HEK293 (cell line): ENCODE measurements around the gene MTMR10.

ENCODE experiments used
- CTCF ChIA-PET: fragments of 350-600 bp; formaldehyde crosslinking; extraction: SDS; loops from one replicate; lab custom pipeline; 2021; ENCODE audit warnings: antibody characterized with exemption; lab: Yijun Ruan, JAX
- POLR2A ChIA-PET: fragments of 300-600 bp; formaldehyde crosslinking; extraction: SDS; loops from one replicate; lab custom pipeline; 2020; ENCODE audit warnings: antibody characterized with exemption, inconsistent platforms; lab: Yijun Ruan, JAX
- H3K27ac ChIP-seq: fragments of 200-500 bp; sonication (Bioruptor generic); 2 replicates; pipeline ENCODE4 v1.5.1; 2014; ENCODE audit warnings: low read depth, low read length, control low read depth, inconsistent platforms; ENCODE audit errors: extremely low read depth
- H3K36me3 ChIP-seq, 2 experiments: fragments of 200-500 bp in 1 of 2; sonication (Bioruptor generic) in 1 of 2; 1 replicate in 1 of 2; 2 replicates in 1 of 2; pipeline ENCODE4 v1.5.1; 2014 to 2017; ENCODE audit warnings: inconsistent platforms in 2 of 2, low read length in 2 of 2; ENCODE audit not compliant: control insufficient read depth in 2 of 2, insufficient read depth in 1 of 2
- H3K4me1 ChIP-seq: fragments of 200-500 bp; sonication (Bioruptor generic); 2 replicates; pipeline ENCODE4 v1.5.1; 2014; ENCODE audit warnings: mild to moderate bottlenecking, low read length, inconsistent platforms; ENCODE audit not compliant: control insufficient read depth, insufficient read depth
- H3K4me3 ChIP-seq: 2 replicates; pipeline ENCODE4 v1.5.1; 2011; ENCODE audit warnings: low read depth, mild to moderate bottlenecking, control low read depth, low read length, moderate library complexity
- H3K9me3 ChIP-seq: fragments of 200-500 bp; sonication (Bioruptor generic); 2 replicates; pipeline ENCODE4 v1.5.1; 2014; ENCODE audit warnings: low read depth, low read length, inconsistent platforms; ENCODE audit not compliant: control insufficient read depth, insufficient read depth
- GLIS2 ChIP-seq: fragments of 450-650 bp; formaldehyde crosslinking; IDR thresholded peaks from 2 replicates; pipeline ENCODE4 v1.5.1; 2016; ENCODE audit warnings: missing biosample characterization, missing genetic modification characterization
- HOXA7 ChIP-seq: sonication (generic); formaldehyde crosslinking; IDR thresholded peaks from 2 replicates; pipeline ENCODE4 v1.8.1; 2022; ENCODE audit warnings: missing genetic modification reagents, borderline replicate concordance
- IKZF3 ChIP-seq: fragments of 450-650 bp; IDR thresholded peaks from 2 replicates; pipeline ENCODE4 v1.5.0; 2018; ENCODE audit warnings: missing biosample characterization, mild to moderate bottlenecking, missing genetic modification characterization, moderate library complexity
- ZBTB10 ChIP-seq: fragments of 450-650 bp; formaldehyde crosslinking; IDR thresholded peaks from 2 replicates; pipeline ENCODE4 v1.5.1; 2016; ENCODE audit warnings: missing biosample characterization, missing genetic modification characterization
- ZBTB44 ChIP-seq: fragments of 450-650 bp; IDR thresholded peaks from 2 replicates; pipeline ENCODE4 v1.5.1; 2018; ENCODE audit warnings: missing biosample characterization, mild to moderate bottlenecking, missing genetic modification characterization
- ZBTB7A ChIP-seq: fragments of 450-650 bp; formaldehyde crosslinking; IDR thresholded peaks from 2 replicates; pipeline ENCODE4 v1.5.1; 2016; ENCODE audit warnings: low read depth, missing biosample characterization, missing genetic modification characterization
- ZFP37 ChIP-seq: fragments of 450-650 bp; formaldehyde crosslinking; IDR thresholded peaks from 2 replicates; pipeline ENCODE4 v1.5.1; 2016; ENCODE audit warnings: missing biosample characterization, missing genetic modification characterization
- ZNF121 ChIP-seq: fragments of 450-650 bp; formaldehyde crosslinking; IDR thresholded peaks from 2 replicates; pipeline ENCODE4 v1.5.1; 2016; ENCODE audit warnings: missing biosample characterization, missing genetic modification characterization
- ZNF140 ChIP-seq: fragments of 450-650 bp; formaldehyde crosslinking; IDR thresholded peaks from 2 replicates; pipeline ENCODE4 v1.5.1; 2016; ENCODE audit warnings: missing biosample characterization, missing genetic modification characterization
- ZNF175 ChIP-seq: fragments of 450-650 bp; formaldehyde crosslinking; IDR thresholded peaks from 2 replicates; pipeline ENCODE4 v1.5.1; 2016; ENCODE audit warnings: missing biosample characterization, missing genetic modification characterization
- ZNF184 ChIP-seq: fragments of 450-650 bp; IDR thresholded peaks from 2 replicates; pipeline ENCODE4 v1.5.1; 2018; ENCODE audit warnings: missing biosample characterization, mild to moderate bottlenecking, missing genetic modification characterization
- ZNF19 ChIP-seq: fragments of 450-650 bp; formaldehyde crosslinking; IDR thresholded peaks from 2 replicates; pipeline ENCODE4; 2016; ENCODE audit warnings: missing biosample characterization, missing genetic modification characterization, low read depth
- ZNF26 ChIP-seq: fragments of 450-650 bp; formaldehyde crosslinking; IDR thresholded peaks from 2 replicates; pipeline ENCODE4 v1.5.1; 2016; ENCODE audit warnings: missing biosample characterization, missing genetic modification characterization
- ZNF391 ChIP-seq: fragments of 450-650 bp; formaldehyde crosslinking; IDR thresholded peaks from 2 replicates; pipeline ENCODE4 v1.5.1; 2016; ENCODE audit warnings: low read depth, missing biosample characterization, missing genetic modification characterization, borderline replicate concordance
- ZNF514 ChIP-seq: fragments of 450-650 bp; formaldehyde crosslinking; IDR thresholded peaks from 2 replicates; pipeline ENCODE4 v1.5.1; 2016; ENCODE audit warnings: missing biosample characterization, missing genetic modification characterization
- ZNF571 ChIP-seq: fragments of 450-650 bp; formaldehyde crosslinking; IDR thresholded peaks from 2 replicates; pipeline ENCODE4 v1.5.0; 2017; ENCODE audit warnings: missing biosample characterization, missing genetic modification characterization
- ZNF610 ChIP-seq: fragments of 450-650 bp; formaldehyde crosslinking; IDR thresholded peaks from 2 replicates; pipeline ENCODE4 v1.5.1; 2016; ENCODE audit warnings: missing biosample characterization, missing genetic modification characterization, borderline replicate concordance
- ZNF624 ChIP-seq: fragments of 450-650 bp; formaldehyde crosslinking; IDR thresholded peaks from 2 replicates; pipeline ENCODE4 v1.5.1; 2017; ENCODE audit warnings: missing biosample characterization, missing genetic modification characterization
- ZNF639 ChIP-seq: fragments of 450-650 bp; formaldehyde crosslinking; IDR thresholded peaks from 2 replicates; pipeline ENCODE4 v1.5.1; 2016; ENCODE audit warnings: missing biosample characterization, missing genetic modification characterization
- ZNF654 ChIP-seq: fragments of 450-650 bp; formaldehyde crosslinking; IDR thresholded peaks from 2 replicates; pipeline ENCODE4 v1.5.1; 2016; ENCODE audit warnings: low read depth, missing biosample characterization, missing genetic modification characterization
- ZNF701 ChIP-seq: fragments of 450-650 bp; formaldehyde crosslinking; IDR thresholded peaks from 2 replicates; pipeline ENCODE4 v1.5.1; 2016; ENCODE audit warnings: missing biosample characterization, missing genetic modification characterization
- ZNF747 ChIP-seq: fragments of 450-650 bp; formaldehyde crosslinking; IDR thresholded peaks from 2 replicates; pipeline ENCODE4 v1.5.1; 2016; ENCODE audit warnings: missing biosample characterization, missing genetic modification characterization
- ZSCAN5A ChIP-seq: fragments of 450-650 bp; formaldehyde crosslinking; IDR thresholded peaks from 2 replicates; pipeline ENCODE4 v1.5.1; 2016; ENCODE audit warnings: missing biosample characterization, missing genetic modification characterization
- ZXDB ChIP-seq: fragments of 450-650 bp; formaldehyde crosslinking; IDR thresholded peaks from 2 replicates; pipeline ENCODE4 v1.5.1; 2016; ENCODE audit warnings: missing biosample characterization, missing genetic modification characterization

The MTMR10 gene

GRCh38 chr15:31037731-31038477 is 46.5 kb upstream of the MTMR10 start (continued):
- TF ChIP-seq ZBTB44 (tag by site-specific recombination) (no peak), ZNF514 (no peak), ZNF26 (tag by site-specific recombination) (no peak), ZNF624 (tag by site-specific recombination) (no peak), ZFP37 (tag by site-specific recombination) (no peak), ZBTB7A (tag by site-specific recombination) (no peak), ZNF701 (tag by site-specific recombination) (no peak), ZSCAN5A (no peak)

GRCh38 chr15:31036783-31037182 is 45.4 kb upstream of the MTMR10 start:
- ChIA-PET CTCF (no interaction called here), POLR2A (no interaction called here)
- Histone ChIP-seq H3K27ac (no peak overlapping the region), H3K9me3 (no peaks in the 10 kb centered on the region), H3K4me1 (no peaks in the 10 kb centered on the region), H3K36me3 (no peaks in the 10 kb centered on the region), H3K4me3 (no peak overlapping the region)
- TF ChIP-seq ZNF571 (no peak), IKZF3 (tag by site-specific recombination) (no peak), ZNF391 (tag by site-specific recombination) (no peak), ZNF140 (tag by site-specific recombination) (no peak), ZNF639 (tag by site-specific recombination) (no peak), ZXDB (no peak), ZNF19 (tag by site-specific recombination) (no peak), ZNF184 (tag by site-specific recombination) (no peak), ZNF121 (tag by site-specific recombination) (no peak), ZBTB10 (tag by site-specific recombination) (no peak), ZNF747 (tag by site-specific recombination) (no peak), ZNF610 (tag by site-specific recombination) (no peak), GLIS2 (tag by site-specific recombination) (no peak), ZNF654 (no peak), HOXA7 (CRISPR knock-in tag) (no peak), ZNF175 (tag by site-specific recombination) (no peak)
